Measurements from ENCODE around the gene C17orf113.

Gene C17orf113

GRCh38 chr17:42051645-42052044 is 1.2 kb upstream of the C17orf113 start:
- no peak for TF ChIP-seq CTCF (conservative IDR thresholded peaks at IDR 0.05; ENCODE audit: low read depth, low read length)
- no peak overlapping the region for H3K4me3 ChIP-seq (ENCODE audit: low read depth, low read length)
- DNase-seq (ENCODE audit: low read depth) = no peak

- no peak overlapping the region for H3K4me3 ChIP-seq (ENCODE audit: low read depth, low read length)
- TF ChIP-seq CTCF (conservative IDR thresholded peaks at IDR 0.05; ENCODE audit: low read depth, low read length) = no peak
- DNase-seq (ENCODE audit: low read depth) = no peak
Observed at GRCh38 chr17:42051013-42051400, 606 bp upstream of the C17orf113 start.

GRCh38 chr17:42049834-42050392 is 488 bp downstream of the C17orf113 start:
- TF ChIP-seq CTCF (conservative IDR thresholded peaks at IDR 0.05; ENCODE audit: low read depth, low read length) = no peak
- peak overlapping the region; percentile 49 for H3K4me3 ChIP-seq (ENCODE audit: low read depth, low read length)
- DNase-seq (ENCODE audit: low read depth) = no peak

GRCh38 chr17:42047343-42047742 is 3.1 kb downstream of the C17orf113 start:
- DNase-seq (ENCODE audit: low read depth) = no peak
- no peak overlapping the region for H3K4me3 ChIP-seq (ENCODE audit: low read depth, low read length)
- TF ChIP-seq CTCF (conservative IDR thresholded peaks at IDR 0.05; ENCODE audit: low read depth, low read length) = no peak

- no peak overlapping the region for H3K4me3 ChIP-seq (ENCODE audit: low read depth, low read length)
- no peak for TF ChIP-seq CTCF (conservative IDR thresholded peaks at IDR 0.05; ENCODE audit: low read depth, low read length)
- no peak for DNase-seq (ENCODE audit: low read depth)
Observed at GRCh38 chr17:42045719-42046118, 4.7 kb downstream of the C17orf113 start.

GRCh38 chr17:42042598-42043319 is 7.6 kb downstream of the C17orf113 start:
- H3K4me3 ChIP-seq (ENCODE audit: low read depth, low read length) = no peak overlapping the region
- no peak for DNase-seq (ENCODE audit: low read depth)
- TF ChIP-seq CTCF (conservative IDR thresholded peaks at IDR 0.05; ENCODE audit: low read depth, low read length) = no peak

- no peak for TF ChIP-seq CTCF (conservative IDR thresholded peaks at IDR 0.05; ENCODE audit: low read depth, low read length)
- DNase-seq (ENCODE audit: low read depth) = no peak
- H3K4me3 ChIP-seq (ENCODE audit: low read depth, low read length) = no peak overlapping the region
Observed at GRCh38 chr17:42041619-42042018, 8.8 kb downstream of the C17orf113 start.
